HCT116 (cell line): Measurements from ENCODE around the gene MED14.

ENCODE experiments used
- CEBPB ChIP-seq: IDR thresholded peaks from 2 replicates; pipeline ENCODE4 v1.6.1; 2012; ENCODE audit warnings: low read depth
- CTCF ChIP-seq, 3 experiments: fragments of 200-600 bp in 1 of 3; sonication (generic) in 1 of 3; IDR thresholded peaks in 2 of 3; conservative IDR thresholded peaks in 1 of 3; 2 replicates each; pipeline ENCODE4 v1.5.1; 2012 to 2017; ENCODE audit warnings: low read depth in 2 of 3, low read length in 2 of 3, antibody characterized with exemption in 1 of 3, borderline replicate concordance in 1 of 3, control low read depth in 1 of 3, mild to moderate bottlenecking in 1 of 3, mixed read lengths in 1 of 3, mixed run types in 1 of 3, moderate library complexity in 1 of 3; ENCODE audit not compliant: insufficient read depth in 1 of 3
- EGR1 ChIP-seq: IDR thresholded peaks from 2 replicates; pipeline ENCODE4 v1.6.1; 2012; ENCODE audit warnings: low read depth
- EZH2 ChIP-seq: fragments of 200-600 bp; sonication (generic); IDR thresholded peaks from 2 replicates; pipeline ENCODE4 v1.6.1; 2017; ENCODE audit warnings: antibody characterized with exemption, mixed run types
- MAX ChIP-seq: IDR thresholded peaks from 2 replicates; pipeline ENCODE4 v1.6.1; 2012
- POLR2A ChIP-seq: IDR thresholded peaks from 2 replicates; pipeline ENCODE4 v1.7.0; 2011; ENCODE audit warnings: borderline replicate concordance; ENCODE audit not compliant: insufficient read depth, insufficient read length; ENCODE audit errors: extremely low read depth
- POLR2AphosphoS5 ChIP-seq: IDR thresholded peaks from 2 replicates; pipeline ENCODE4 v1.6.1; 2011; ENCODE audit warnings: mild to moderate bottlenecking, low read depth, low read length, moderate library complexity
- RAD21 ChIP-seq: IDR thresholded peaks from 2 replicates; pipeline ENCODE4 v1.6.1; 2012; ENCODE audit warnings: low read depth, mild to moderate bottlenecking
- REST ChIP-seq: IDR thresholded peaks from 2 replicates; pipeline ENCODE4 v1.6.1; 2012; ENCODE audit warnings: low read depth
- SP1 ChIP-seq: IDR thresholded peaks from 2 replicates; pipeline ENCODE4 v1.6.1; 2012; ENCODE audit warnings: low read depth
- SRF ChIP-seq: IDR thresholded peaks from 2 replicates; pipeline ENCODE4 v1.6.1; 2012; ENCODE audit warnings: low read depth
- YY1 ChIP-seq: IDR thresholded peaks from 2 replicates; pipeline ENCODE4 v1.6.1; 2011; ENCODE audit warnings: low read length, low read depth, moderate library complexity, mild to moderate bottlenecking; ENCODE audit not compliant: insufficient replicate concordance; ENCODE audit errors: extremely low read depth
- ZNF274 ChIP-seq: fragments of 200-500 bp; sonication (Bioruptor generic); IDR thresholded peaks from 2 replicates; pipeline ENCODE4 v1.6.1; 2014; ENCODE audit warnings: mild to moderate bottlenecking, low read depth, low read length, inconsistent platforms

- TF ChIP-seq POLR2A: no peak
- no peak for TF ChIP-seq YY1
- TF ChIP-seq CTCF (IDR thresholded peaks at IDR 0.05 in 2 of 3, conservative IDR thresholded peaks at IDR 0.05 in 1 of 3; ENCODE audit: borderline replicate concordance in 1 of 3, insufficient read depth in 1 of 3, low read depth in 2 of 3, low read length in 2 of 3): no peak
- no peak for TF ChIP-seq CEBPB
- TF ChIP-seq POLR2AphosphoS5: no peak
- no peak for TF ChIP-seq MAX
- no peak for TF ChIP-seq EZH2
- no peak for TF ChIP-seq SP1
- no peak for TF ChIP-seq RAD21
- TF ChIP-seq REST: no peak
- no peak for TF ChIP-seq SRF
- TF ChIP-seq EGR1: no peak
- TF ChIP-seq ZNF274: no peak
Observed at GRCh38 chrX:40653535-40653934, 81.8 kb downstream of the MED14 start.
